Measurements from ENCODE around the gene DSC1.

Gene DSC1

GRCh38 chr18:31155498-31155897 is 7.2 kb downstream of the DSC1 start:
- peak; percentile 73 for DNase-seq (ENCODE audit: low read depth)
- no peak for TF ChIP-seq CTCF (IDR thresholded peaks at IDR 0.05; ENCODE audit: insufficient read depth, low read depth, low read length, missing control alignments)
- no peak overlapping the region for H3K4me3 ChIP-seq (ENCODE audit: low read length)

GRCh38 chr18:31154181-31154580 is 8.5 kb downstream of the DSC1 start:
- TF ChIP-seq CTCF (IDR thresholded peaks at IDR 0.05; ENCODE audit: insufficient read depth, low read depth, low read length, missing control alignments): no peak
- no peak overlapping the region for H3K4me3 ChIP-seq (ENCODE audit: low read length)

GRCh38 chr18:31149351-31149750 is 13.3 kb downstream of the DSC1 start:
- no peak for TF ChIP-seq CTCF (IDR thresholded peaks at IDR 0.05; ENCODE audit: insufficient read depth, low read depth, low read length, missing control alignments)
- no peak for DNase-seq (ENCODE audit: low read depth)
- no peak overlapping the region for H3K4me3 ChIP-seq (ENCODE audit: low read length)

More at GRCh38 chr18:31154181-31154580, 8.5 kb downstream of the DSC1 start:
- peak; percentile 60 for DNase-seq (ENCODE audit: low read depth)

- DNase-seq (ENCODE audit: low read depth): no peak
- no peak overlapping the region for H3K4me3 ChIP-seq (ENCODE audit: low read length)
- TF ChIP-seq CTCF (IDR thresholded peaks at IDR 0.05; ENCODE audit: insufficient read depth, low read depth, low read length, missing control alignments): no peak
Measured at GRCh38 chr18:31148600-31148999, 14.1 kb downstream of the DSC1 start.

- peak; percentile 92 for DNase-seq (ENCODE audit: low read depth)
- no peak overlapping the region for H3K4me3 ChIP-seq (ENCODE audit: low read length)
- no peak for TF ChIP-seq CTCF (IDR thresholded peaks at IDR 0.05; ENCODE audit: insufficient read depth, low read depth, low read length, missing control alignments)
Measured at GRCh38 chr18:31146809-31147208, 15.8 kb downstream of the DSC1 start.

- peak; percentile 69 for DNase-seq (ENCODE audit: low read depth)
- no peak overlapping the region for H3K4me3 ChIP-seq (ENCODE audit: low read length)
- no peak for TF ChIP-seq CTCF (IDR thresholded peaks at IDR 0.05; ENCODE audit: insufficient read depth, low read depth, low read length, missing control alignments)
Measured at GRCh38 chr18:31143025-31143424, 19.6 kb downstream of the DSC1 start.

GRCh38 chr18:31138709-31139108 is 23.9 kb downstream of the DSC1 start:
- no peak for TF ChIP-seq CTCF (IDR thresholded peaks at IDR 0.05; ENCODE audit: insufficient read depth, low read depth, low read length, missing control alignments)
- no peak for DNase-seq (ENCODE audit: low read depth)
- no peak overlapping the region for H3K4me3 ChIP-seq (ENCODE audit: low read length)

Data from epithelial cell of esophagus (primary cell).